Stimulated activated CD8-positive, alpha-beta memory T cell treated with anti-CD3 and anti-CD28 coated beads, Interleukin-4, amount 100 ng/mL, for 24 hours (primary cell): ENCODE measurements around the gene IFNLR1.

Experiments
- DNase-seq: peaks from one replicate; pipeline ENCODE4 v3.0.0-alpha.2; 2020; ENCODE audit warnings: low read depth

IFNLR1 gene

DNA sequence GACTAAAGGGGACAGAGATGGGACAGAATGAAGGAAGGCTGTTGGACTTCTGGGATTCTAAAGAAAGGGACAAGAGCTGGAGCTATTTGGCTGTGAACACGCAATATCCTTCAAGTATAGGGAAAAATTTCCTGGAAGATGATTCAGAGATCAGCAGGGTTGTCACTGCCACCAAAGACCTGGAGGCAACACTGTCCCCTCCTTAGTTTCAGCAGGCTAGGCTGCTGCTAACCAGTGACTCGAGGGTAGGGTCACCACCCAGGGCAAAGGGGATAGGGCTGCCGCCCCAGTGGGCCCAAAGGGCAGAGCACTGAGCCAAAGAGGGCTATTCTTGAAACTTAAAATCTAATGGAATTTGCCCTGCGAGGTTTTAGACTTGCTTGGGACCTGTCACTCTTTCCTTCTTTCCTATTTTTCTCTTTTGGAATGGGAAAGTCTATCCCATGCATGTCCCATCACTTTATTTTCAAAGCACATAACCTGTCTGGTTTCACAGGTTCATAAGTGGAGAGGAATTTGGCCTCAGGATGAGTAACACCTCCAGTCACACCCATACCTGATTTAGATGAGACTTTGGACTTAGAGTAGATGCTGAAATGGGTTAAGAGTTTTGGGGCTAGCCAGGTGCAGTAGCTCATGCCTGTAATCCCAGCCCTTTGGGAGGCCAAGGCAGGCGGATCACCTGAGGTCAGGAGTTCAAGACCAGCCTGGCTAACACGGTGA is 11.9 kb downstream of the IFNLR1 start:
- DNase-seq, result no peak

DNA sequence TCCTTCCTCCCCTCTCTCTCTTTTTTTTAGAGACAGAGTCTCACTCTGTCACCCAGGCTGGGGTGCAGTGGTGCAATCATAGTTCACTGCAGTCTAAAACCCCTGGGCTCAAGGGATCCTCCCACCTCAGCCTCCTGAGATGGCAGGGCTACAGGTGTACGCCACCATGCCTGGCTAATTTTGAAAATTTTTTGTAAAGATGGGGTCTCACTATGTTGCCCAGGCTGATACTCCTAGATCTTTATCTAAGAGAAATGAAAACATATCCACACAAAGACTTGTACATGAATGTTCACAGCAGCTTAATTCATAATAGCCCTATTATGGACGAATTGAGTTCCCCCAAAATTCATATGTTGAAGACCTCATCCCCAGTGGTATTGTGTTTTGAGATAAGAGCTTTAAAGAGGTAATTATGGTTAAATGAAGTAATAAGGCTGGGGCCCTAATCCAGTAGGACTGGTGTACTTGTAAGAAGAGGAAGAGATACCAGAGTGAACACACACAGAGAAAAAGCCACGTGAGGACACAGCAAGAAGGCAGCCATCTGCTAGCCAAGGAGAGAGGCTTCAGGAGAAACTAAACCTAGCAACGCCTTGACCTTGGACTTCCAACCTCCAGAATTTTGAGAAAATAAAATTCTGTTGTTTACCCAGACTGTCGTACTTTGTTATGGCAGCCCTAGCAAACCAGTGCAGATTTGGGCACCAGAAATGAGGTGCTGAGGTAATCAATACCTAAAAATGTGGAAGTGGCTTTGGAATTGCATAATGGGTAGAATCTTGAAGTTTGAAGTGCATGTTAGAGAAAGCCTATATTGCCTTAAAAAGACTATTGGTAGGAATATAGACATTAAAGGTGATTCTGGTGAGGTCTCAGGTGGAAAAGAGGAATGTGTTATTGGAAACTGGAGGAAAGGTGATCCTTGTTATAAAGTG is 13.2 kb downstream of the IFNLR1 start:
- no peak for DNase-seq

GRCh38 chr1:24172598-24172997 is 14.5 kb downstream of the IFNLR1 start:
- DNase-seq, result no peak

GRCh38 chr1:24169286-24169685 is 17.8 kb downstream of the IFNLR1 start:
- DNase-seq, result no peak

- no peak for DNase-seq
Measured at GRCh38 chr1:24168245-24168644, 18.8 kb downstream of the IFNLR1 start.

GRCh38 chr1:24167008-24167407 is 20.1 kb downstream of the IFNLR1 start:
- no peak for DNase-seq

DNA sequence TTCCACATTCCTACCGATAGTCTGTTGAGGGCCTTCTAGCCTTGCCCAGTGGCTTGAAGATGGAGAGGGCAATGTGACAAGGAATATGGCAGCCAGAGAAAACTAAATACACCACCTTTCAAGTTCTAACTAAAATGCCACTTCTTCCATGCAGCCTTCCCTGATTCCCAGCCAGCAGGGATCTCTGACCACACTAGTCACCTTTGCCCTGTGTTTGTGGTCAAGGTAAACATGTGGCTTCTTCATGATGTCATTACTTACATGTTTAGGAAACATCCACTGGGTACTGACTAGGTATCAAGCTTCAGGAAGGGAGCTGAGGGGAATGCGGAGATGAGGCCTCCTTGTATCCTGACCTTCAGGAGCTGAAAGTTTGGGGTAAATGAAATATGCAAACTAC is 21.6 kb downstream of the IFNLR1 start:
- no peak for DNase-seq

DNA sequence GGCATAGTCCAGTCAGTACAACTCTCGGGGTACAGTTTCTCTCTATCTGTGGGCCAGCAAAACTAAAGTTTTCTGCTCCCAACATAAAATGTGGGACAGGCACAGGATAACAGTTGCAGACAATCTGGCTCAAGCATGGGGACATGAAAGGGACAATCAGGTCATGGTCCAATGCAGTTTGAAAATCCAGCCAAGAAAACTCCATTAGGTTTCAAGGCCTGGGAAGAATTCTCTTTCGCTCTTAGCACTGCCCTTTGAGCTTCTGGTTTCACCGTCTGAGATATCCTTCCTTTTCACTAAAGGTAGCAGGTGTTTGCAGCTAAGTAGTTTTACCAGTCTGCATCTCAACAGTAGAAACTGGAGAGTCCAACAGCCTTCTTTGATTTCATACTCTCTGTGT is 23.1 kb downstream of the IFNLR1 start:
- DNase-seq, result no peak

- no peak for DNase-seq
Measured at GRCh38 chr1:24162201-24162600, 24.9 kb downstream of the IFNLR1 start.

DNA sequence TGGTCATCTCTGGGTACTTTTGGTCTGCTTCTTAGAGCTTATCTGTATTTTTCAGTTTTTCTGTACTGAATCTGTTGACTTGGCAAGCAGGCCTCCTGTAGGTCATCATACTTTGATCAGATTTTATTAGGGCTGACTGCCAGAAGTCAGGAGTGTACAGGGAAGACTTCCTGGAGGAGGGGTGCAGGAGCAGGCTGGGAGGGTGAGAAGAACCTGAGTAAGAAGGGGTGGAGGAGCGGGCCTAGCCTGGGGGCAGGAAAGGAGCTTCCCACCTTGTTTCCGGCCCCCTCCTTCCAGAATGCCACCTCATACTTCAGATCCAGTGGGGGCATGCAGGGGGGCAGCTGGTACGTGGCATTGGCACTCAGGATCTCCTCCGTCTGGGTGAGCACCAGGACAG is 25.8 kb downstream of the IFNLR1 start:
- no peak for DNase-seq

GRCh38 chr1:24159366-24159765 is 27.7 kb downstream of the IFNLR1 start:
- DNase-seq, result no peak

GRCh38 chr1:24157918-24158481 is 29.1 kb downstream of the IFNLR1 start:
- DNase-seq, result no peak

DNA sequence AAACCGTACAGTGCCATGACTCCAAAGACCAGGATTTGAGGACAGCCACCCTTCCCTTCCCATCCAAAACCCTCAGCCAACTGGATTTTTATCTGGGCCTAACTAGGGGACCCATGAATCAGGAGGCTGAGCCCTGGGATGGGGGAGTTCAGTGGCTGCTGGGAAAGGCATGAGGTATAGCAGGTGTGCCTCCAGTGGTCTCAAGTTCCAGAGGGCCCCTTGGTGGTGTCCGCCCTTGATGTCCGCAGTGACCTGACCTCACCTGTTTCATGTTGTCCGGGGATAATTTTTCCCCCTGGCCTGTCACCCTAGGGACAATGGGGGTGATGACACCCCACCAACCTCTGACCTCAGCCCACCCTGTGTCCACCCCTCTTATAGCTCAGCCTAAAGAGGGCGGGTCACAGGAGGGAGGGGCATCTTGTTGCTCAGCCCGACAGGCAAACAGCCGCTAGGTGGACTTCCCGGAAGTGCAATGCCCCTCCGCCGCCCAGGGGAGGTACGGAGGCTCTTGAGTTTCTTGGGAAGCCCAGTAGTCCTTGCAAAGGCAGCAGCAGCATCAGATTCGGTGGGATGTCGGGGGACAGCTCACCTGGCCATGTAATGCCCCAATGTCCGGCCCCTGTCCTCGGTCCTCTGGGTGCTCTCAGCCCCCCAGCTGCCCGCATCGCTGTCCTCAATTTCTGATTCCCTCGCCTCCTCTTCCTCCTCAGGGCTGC is 30.4 kb downstream of the IFNLR1 start:
- DNase-seq, result no peak

- DNase-seq, result no peak
Measured at GRCh38 chr1:24155011-24155782, 31.9 kb downstream of the IFNLR1 start.

GRCh38 chr1:24154215-24154614 is 32.9 kb downstream of the IFNLR1 start:
- DNase-seq, result no peak

GRCh38 chr1:24152631-24153494 is 34.2 kb downstream of the IFNLR1 start:
- no peak for DNase-seq

DNA sequence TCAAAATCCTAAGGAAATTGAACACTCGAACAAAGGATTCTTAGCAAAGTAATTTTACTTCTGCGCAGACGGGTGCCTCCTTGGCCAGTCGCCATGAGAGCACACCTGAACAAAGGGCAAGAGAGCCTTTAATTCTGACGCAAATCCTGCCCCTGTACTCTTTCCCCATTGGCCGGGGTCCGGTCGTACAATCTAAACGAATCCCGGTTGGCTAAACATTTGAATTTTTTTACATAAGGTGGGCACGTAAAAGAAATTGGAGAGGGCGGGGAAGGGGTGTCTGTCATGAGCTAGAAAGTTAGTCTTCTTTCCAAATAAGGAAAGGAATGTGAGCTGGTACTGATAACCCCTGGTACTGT is 35.9 kb downstream of the IFNLR1 start:
- no peak for DNase-seq

- peak; percentile 82 for DNase-seq
Measured at GRCh38 chr1:24150234-24151174, 36.6 kb downstream of the IFNLR1 start.

GRCh38 chr1:24149866-24150233 is 37.2 kb downstream of the IFNLR1 start:
- peak; percentile 36 for DNase-seq

- no peak for DNase-seq
Measured at GRCh38 chr1:24147816-24148215, 39.3 kb downstream of the IFNLR1 start.
